GF-D8 (cell line): ENCODE results near the gene PSMF1.

Experiments
- DNase-seq: peaks from one replicate; lab custom pipeline; 2025; lab: John Stamatoyannopoulos, UW

The PSMF1 gene

DNA sequence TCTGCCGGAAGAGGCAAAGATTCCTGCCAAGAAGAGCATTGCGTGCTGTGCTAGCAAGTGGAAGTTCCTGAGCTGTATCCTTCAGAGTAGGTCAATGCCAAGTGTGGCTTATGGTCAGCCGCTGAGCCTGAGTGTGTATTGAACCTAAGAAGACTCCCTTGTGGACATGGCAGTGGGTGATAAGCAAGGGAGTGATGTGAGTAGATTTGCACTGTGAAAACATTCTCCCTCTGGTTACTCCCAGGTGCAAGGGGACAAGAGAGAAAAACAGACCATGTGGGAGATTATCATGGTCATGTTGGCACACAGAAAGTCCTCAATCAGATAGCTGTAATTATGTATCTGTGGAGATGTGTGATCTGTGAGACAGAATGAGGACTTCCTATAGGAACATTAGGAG is 72.4 kb downstream of the PSMF1 start:
- no peak for DNase-seq

DNA sequence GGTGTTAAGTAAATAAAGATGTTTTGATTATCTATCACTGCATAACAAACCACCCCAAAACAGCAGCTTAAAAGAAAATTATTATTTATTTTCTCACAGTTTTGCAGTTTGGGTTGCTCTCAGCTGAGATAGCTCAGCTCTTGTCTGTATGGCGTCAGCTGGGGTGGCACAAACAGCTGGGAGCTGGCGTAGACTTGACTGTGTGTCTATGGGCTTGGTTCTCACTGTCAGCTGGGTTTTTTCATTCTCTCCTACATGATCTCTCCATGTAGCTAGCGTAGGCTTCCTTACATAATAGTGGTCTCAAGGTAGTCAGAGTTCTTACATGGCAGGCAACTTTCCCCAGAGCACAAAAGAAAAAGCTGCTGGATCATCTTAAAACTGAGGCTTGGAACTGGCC is 72.9 kb downstream of the PSMF1 start:
- no peak for DNase-seq

DNA sequence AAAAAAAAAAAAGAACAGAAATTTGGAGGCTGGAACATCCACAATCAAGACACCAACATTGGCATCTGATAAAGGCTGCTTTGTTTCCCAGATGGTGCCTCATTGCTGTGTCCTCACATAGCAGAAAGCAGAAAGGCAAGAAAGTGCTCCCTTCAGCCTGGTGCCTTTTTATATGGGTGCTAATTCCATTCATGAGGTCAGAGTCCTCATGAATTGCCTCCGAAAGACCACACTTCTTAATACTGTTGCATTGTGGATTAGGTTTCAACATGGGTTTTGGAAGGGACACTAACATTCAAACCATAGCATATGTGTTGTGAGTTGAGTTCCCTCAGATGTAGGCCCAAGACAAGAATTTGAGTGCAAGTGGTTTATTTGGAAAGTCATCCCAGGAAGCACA is 76.8 kb downstream of the PSMF1 start:
- no peak for DNase-seq

DNA sequence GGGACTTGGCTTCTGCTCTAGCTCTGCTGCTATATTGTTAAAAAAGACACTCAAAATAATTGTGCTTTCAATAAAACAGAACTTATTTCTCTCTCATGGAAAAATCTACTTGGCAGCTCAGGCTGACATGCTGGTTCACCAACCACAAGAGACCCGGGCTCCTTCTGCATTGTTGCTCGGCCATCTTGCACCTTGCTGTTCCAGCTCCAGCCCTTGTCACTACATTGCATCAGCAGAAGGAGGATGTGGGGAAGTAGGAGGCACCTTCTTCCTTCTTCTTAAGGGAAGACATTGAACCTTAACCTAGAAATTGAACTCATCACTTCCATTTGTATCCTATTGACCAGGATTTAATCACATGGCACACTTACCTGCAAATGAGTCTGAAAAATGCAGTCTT is 78.2 kb downstream of the PSMF1 start:
- DNase-seq, result no peak

DNA sequence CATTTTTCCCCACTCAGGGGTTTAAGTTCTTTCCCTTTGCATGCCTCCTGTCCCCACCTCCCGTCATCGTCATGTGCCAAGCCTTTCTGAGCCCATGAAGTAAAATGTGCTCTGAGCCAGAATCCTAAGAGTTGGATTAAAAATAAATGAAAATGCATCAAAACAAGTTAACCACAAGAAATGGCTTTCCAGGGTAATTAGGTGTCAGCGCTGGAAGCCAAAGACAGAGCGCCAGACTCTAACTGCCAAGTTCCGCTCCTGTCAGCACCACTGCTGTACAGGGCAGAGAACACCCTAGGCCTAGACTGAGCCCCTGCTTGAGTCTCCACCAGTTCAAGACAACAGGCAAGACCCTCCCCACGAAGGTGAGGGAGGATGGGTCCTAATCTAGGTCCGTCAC is 79.4 kb downstream of the PSMF1 start:
- no peak for DNase-seq

DNA sequence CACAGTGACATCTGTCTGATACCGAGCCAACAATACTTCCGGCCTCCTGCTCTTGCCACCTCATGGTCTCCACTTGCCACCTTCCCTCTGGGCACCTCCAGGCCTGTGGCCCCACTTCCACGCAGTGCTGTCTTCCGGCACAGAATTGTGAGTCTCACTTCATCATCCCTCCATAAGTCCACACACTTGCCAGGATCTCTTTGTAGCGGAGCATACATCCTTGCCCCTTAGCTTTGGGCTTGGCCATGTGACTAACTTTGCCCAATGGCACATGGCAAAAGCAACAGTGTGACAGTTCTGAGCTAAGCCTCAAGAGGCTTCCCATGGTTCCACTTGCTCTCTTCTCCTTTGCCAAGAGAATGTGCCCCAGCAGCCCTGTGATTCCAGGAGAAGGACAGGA is 80.3 kb downstream of the PSMF1 start:
- DNase-seq, result no peak

DNA sequence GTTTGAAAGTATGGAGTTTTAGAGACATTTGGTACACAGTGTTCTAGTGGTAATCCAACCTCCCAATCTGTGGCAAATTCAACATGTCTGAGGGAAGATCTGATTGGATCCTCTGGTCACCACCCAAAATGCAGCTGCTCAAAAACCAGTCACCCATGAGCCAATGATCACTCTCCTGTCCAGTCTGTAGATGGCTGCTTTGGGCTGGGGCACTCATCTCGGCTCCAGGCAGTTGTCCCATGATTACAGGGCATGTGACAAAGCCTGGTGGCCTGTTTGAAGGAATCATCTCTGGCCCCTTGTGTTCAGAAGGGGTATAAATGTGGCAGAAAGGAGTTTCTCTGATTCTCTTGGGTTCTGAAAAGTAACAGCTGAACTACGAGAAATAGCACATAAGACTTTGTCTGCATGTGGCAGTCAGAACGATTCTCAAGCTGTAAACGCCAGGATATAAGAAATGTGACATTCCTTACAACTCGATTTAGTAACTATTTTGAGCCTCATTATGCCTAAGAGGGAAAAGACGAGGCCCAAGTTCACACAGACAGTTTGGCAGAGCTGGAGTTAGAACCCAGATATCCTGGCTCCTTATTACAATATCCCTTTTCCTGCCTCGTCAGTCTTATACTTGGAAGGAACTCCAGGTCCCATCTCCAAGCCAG is 80.9 kb downstream of the PSMF1 start:
- no peak for DNase-seq

DNA sequence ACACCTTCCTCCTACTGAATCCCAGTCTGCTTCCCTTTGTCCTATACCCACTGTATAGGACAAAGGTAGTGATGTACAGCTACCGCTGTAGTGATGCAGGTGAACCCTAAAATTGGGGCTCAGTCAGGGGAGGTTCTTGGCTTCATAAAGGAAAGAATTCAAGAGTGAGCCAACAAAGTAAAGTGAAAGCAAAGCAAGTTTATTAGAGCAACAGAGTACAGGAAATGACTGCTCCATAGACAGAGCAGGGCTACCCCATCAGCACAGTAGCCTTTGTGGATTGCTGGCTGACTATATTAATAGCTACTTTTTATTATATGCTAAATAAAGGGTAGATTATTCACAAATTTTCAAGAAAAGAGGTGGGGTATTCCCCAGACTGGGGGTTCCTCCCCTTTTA is 81.6 kb downstream of the PSMF1 start:
- DNase-seq, result no peak

DNA sequence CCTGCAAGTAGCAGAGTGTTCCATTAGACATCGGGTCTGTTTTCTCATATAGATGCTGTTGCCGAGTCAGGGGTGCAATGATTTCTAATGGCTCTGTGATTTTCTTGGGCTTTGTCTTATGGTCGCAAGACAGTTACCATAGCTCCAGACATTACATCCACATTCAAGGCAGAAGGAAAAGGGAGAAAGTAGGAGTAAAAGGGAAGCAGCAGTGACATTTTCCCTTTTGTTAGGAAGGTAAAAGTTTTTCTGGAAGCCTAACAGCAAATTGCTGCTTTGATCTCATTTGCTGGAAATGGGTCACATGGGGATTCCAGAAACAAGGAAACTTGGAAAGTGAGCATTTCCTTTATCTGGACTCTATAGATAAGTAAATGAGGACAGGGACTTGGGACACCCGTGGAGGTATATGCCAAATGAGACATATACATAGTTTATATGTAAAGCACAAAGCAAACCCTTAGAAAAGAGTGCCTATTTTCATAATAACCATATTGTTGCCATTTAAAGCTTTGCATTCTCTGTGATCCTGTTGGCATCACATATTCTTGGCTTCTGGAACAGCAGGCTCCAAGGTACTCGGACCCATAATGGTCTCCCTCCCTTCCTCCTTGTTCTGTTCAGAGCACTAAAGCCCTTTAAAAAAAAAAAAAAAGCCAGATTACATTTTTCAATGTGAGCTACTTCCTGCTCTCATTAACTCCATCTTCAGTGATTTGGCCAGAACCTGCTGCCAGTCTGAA is 84.5 kb downstream of the PSMF1 start, which contains the start of gene C20orf202:
TSS of gene C20orf202 (plus strand) at position 693 of the 743 bp plus-strand sequence. CDS start 132 bp downstream, outside the sequence.
- DNase-seq, result no peak

DNA sequence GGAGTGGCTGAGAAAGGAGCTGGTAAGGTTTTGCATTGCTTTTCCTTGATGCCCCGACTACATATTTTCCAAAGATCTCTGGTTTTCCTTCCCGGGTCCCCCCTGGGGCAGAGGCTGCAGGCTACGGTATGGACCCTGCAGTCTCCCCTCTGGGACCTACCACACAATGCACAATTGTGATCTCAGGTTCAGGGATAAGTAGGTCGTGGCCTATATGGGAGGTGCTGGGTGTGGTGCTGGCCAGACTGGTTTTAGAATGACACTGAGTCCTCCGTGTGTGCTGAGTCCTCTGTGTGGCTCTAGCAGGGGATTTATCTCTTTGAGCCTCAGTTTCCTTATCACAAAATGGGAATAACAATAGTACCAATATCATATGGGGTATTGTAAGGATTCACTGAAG is 85.2 kb downstream of the PSMF1 start:
- DNase-seq, result no peak

DNA sequence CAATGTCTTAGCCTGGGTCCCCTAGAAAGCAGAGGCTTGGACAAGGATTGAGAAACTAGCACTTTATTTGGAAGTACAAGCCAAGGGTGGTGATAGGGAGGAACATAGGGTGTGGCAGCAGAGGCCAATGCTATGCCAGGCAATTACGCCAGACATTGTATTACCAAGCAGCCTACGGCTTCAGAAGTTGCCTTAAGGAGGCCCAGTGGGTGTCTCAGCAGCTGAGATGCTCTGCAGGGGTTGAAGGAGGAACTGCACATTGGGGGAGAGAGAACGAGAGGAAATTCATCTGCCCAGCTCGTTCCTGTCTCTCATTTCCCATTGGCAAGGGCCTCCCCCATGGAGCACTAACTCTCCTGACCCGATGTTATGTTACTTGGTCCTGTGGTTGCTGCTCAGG is 85.7 kb downstream of the PSMF1 start:
- DNase-seq, result no peak

DNA sequence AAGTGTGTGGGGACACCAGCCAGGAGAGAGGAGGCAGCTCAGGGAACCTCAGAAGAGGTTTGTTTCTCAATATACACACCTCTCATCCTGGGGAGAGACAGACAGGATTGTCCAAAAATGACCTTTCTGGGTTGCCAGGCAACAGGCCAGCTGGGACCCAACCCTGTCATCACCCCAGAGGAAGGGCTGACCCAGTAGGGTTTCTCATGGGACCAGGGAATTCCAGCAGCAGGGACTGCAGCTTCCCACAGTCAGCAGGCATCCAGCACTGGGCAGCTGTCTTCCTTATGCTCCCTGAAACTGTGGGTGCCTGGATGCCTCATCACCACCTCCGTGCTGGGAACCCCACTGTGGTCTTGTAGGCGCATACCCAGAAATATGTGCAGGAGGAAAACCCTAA is 86.2 kb downstream of the PSMF1 start:
- no peak for DNase-seq

DNA sequence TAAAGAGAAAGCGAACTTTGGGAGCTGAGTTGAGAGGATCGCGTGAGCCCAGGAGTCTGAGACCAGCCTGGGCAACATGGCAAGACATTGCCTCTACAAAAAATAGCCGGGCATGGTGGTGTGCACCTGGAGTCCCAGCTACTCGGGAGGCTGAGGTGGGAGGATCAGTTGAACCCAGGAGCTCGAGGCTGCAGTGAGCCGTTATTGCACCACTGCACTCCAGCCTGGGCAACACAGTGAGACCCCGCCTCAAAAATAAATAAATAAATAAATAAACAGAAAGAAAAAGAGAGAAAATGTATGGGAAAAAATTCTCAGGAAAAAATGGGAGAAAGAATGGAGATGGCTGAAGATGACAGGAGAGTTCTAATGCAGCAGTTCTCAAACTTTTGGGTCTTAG is 87.4 kb downstream of the PSMF1 start:
- DNase-seq, result no peak

DNA sequence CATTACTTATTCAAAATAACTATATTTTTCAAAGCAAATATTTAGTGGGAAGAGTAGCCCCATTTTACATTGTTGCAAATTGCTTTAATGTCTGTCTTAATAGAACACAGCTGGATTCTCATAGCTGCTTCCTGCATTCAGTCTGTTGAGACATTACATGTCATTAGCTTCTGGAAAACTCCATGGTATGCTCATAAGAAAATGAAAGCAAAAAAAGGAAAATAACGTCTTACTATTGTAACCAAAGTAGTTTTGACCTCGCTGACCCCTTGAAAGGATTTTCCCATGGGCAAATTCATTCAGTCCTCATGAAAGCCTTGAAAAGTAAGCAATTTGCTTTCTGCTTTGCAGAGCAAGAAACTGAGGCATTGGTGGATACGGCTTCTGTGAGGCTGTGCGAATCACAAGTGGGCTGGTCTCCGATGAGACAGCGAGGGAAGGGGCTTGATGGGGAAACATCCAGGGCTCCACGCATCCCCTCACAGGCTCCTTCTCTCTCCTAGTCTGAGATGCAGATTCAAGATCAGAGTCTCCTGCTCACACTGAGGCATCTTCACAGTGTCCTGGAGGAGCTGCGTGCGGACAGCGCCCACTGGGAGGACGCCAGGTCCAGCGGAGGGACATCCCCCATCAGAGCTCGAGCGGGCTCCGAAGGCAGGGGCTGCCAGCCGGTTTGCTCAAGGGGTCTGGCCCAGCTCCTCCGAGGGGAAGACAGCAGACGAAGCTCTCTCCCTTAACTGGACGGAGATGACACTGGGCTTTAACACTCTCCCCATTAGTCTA is 88.2 kb downstream of the PSMF1 start:
- DNase-seq, result no peak

DNA sequence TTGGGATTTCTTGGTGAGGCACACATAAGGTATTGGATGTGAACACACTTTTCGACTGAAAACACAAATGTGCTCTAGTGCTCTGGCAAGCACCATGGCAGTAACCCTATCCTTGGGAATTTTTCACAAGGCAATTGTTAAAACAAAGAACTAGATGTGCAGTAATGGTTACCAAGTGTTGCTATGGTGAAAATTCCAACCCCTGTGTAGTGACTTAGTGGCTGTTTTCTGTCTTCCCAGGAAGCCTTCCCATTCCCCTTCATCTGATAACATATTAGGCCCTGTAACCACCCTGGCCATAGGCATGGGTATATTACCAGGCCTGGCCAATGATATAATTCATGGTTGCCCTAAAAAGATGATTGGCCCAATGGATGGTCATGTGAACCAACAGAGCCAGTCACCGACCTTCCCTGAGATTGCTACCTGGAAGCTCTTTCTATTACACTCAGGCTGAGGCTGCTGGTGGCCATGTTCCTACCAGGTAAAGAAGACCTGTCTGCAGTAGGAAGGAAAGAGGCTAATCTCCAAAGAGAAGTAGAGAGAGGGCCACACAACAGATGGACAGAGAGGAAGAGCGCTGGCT is 89.0 kb downstream of the PSMF1 start:
- no peak for DNase-seq

DNA sequence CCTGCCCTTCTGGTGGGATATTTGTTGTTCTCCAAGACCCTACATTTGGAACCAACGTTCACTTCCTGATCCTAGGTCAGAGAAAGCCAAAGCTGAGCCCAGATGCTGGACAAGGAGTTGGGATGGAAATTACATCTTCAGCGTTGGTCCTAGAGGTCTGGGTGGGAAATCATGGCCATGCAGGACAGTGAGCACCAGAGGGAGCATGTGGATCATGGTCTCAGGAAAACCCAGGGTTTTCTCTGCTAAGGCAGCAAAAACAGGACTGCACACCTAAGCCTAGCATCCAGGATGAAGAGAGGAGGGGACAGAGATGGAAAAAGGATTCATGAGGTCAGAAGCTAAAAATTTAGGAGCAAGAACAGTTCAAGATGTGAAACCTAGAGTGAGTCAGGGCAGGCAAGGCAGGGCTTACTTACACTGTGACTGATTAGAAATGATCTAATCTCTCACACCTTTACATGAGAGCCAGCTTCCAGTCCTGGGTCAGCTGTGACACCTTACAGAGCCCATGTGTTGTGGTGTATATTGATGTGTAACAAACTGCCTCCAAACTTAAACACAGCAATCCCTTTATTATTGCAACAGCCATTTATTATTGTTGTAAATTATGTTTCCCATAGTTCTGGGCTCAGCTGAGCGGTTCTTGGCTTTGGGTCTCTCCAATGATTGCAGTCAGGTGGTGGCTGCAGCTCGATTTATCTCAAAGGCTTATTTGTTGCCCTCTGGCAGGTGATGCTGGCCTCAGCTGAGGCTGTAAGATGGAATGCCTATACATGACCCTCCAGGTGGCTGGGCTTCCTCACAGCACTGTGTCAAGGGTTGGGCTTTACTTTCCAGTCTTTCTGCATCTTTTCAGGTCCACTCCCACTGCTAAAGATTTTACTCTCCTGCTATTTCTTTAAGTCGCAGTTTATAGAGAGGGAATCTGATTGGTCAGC is 91.3 kb downstream of the PSMF1 start:
- no peak for DNase-seq

DNA sequence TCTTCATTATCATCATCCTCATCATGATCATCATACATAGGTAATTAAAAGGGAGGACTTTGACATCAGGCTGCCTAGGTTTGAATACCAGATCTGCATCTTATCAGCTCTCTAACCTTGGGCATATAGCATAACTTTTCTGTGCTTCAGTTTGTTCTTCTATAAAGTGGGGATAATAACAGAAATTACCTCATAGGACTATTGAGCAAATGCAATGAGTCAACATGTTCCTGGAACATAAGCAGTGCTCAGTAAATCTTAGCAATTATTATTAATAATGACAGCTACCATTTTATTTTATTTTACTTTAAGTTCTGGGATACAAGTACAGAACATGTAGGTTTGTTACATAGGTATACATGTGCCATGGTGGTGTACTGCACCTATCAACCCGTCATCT is 92.1 kb downstream of the PSMF1 start:
- no peak for DNase-seq

DNA sequence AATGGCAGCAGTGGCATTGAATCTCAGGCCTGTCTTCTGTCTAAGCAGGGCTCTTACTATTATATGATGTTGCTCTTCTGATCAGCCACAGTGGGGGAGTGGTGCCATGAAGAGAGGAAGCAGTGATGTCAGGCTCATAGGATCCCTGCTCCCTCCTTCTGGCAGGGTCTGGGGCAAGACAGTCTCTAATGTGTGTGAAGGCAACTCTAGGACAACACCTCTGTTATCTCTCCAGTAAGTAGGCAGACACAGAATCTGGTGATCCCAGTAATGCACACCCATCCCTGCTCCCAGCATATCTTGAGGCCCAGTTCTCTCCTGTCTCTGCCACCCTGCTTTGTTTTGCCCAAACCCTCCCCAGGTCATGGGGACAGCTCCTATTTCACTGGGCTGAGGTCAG is 93.6 kb downstream of the PSMF1 start:
- no peak for DNase-seq

DNA sequence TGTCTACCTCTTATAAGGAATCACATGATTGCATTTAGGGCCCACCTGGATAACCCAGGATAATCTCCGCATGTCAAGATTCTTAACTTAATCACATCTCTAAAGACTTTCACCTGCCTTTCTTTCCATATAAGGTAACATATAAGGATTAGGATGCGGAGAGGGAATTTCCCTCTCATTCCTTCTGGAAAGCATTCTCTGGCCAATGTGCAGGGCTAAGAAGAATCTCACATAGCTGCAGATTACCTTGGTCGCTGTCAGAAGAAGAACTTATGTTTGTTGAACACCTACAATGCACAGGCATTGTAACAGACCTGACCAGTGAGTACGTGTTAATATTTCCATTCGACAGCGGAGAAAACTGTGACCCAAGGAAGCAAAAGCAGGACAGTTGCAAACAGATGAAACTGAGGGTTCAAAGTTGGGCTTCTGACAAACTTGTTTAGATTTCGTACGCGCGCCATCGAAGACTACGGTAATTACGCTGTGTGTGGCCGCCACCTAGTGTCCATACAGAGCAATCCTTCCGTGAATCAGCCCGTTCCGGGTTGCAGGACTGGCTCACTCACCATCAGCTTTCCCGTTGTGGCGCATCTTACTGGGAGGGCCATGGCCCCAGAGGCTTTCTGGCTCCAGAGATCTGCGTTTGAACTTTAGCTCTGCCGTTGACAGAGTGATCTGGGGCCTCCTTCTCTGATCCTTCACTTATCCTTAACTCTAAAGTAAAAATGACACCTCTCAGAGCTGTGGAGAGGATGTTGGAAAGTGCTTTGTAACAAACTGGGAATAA is 94.4 kb downstream of the PSMF1 start:
- DNase-seq, result peak; percentile 12

DNA sequence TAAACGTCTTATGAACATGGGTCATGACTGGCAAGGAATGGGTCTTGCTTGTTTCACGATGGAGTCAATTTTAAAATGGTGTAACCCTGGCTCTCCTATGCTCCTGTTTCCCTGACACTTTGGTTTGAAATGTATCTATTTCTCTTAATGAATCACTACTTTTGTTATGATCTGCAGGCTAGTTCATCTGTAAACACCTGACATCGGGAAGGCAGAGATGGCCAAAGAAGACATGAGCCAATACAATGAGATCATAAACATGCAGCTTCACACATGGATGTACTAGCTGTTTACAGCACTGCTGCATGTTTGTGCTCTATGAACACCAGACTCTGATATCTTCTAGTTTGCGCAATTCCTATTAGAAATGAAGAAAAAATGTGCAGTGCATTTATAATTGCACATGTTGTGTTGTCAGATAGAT is 96.4 kb downstream of the PSMF1 start:
- DNase-seq, result no peak
